H9 (cell line): Measurements from ENCODE around the gene OR56A4. TPM values are rescaled to one million over a fixed set of nuclear protein-coding genes. Genes with fewer than 3 reads are reported as not detected.

Experiments
- DNase-seq: peaks from one replicate; pipeline ENCODE4 v3.0.0-alpha.2; 2017
- H2AFZ ChIP-seq: one replicate; pipeline ENCODE4 v1.6.1; 2013; ENCODE audit warnings: mild to moderate bottlenecking, low read length, control low read depth, moderate library complexity
- H2AK5ac ChIP-seq: 2 replicates; pipeline ENCODE4 v1.6.1; 2013; ENCODE audit warnings: low read length, control low read depth, mixed read lengths; ENCODE audit not compliant: insufficient read length
- H2BK120ac ChIP-seq: one replicate; pipeline ENCODE4 v1.6.1; 2013; ENCODE audit warnings: low read depth, mild to moderate bottlenecking, low read length, control low read depth, inconsistent platforms; ENCODE audit not compliant: poor library complexity, severe bottlenecking
- H2BK12ac ChIP-seq: 2 replicates; pipeline ENCODE4 v1.6.1; 2013; ENCODE audit warnings: low read length, control low read depth, mixed read lengths, low read depth; ENCODE audit not compliant: insufficient read length
- H2BK15ac ChIP-seq: 2 replicates; pipeline ENCODE4 v1.6.1; 2013; ENCODE audit warnings: low read depth, low read length, control low read depth
- H2BK20ac ChIP-seq: one replicate; pipeline ENCODE4 v1.6.1; 2013; ENCODE audit warnings: low read depth, mild to moderate bottlenecking, low read length, control low read depth, inconsistent platforms; ENCODE audit not compliant: poor library complexity, severe bottlenecking
- H2BK5ac ChIP-seq: 2 replicates; pipeline ENCODE4 v1.6.1; 2013; ENCODE audit warnings: low read length, control low read depth, mixed read lengths; ENCODE audit not compliant: insufficient read length
- H3K14ac ChIP-seq: 2 replicates; pipeline ENCODE4 v1.6.1; 2013; ENCODE audit warnings: low read length, control low read depth; ENCODE audit not compliant: insufficient read depth
- H3K18ac ChIP-seq: 2 replicates; pipeline ENCODE4 v1.6.1; 2013; ENCODE audit warnings: low read depth, mild to moderate bottlenecking, mixed read lengths, low read length, control low read depth; ENCODE audit not compliant: insufficient read length
- H3K23ac ChIP-seq: 2 replicates; pipeline ENCODE4 v1.6.1; 2013; ENCODE audit warnings: low read length, control low read depth, mixed read lengths, low read depth; ENCODE audit not compliant: insufficient read length
- H3K23me2 ChIP-seq: 2 replicates; pipeline ENCODE4 v1.6.1; 2013; ENCODE audit warnings: low read depth, mild to moderate bottlenecking, mixed read lengths, low read length, control low read depth; ENCODE audit not compliant: insufficient read length, poor library complexity, severe bottlenecking
- H3K27ac ChIP-seq: 2 replicates; pipeline ENCODE4 v1.5.1; 2013; ENCODE audit warnings: low read length, control low read depth, mixed read lengths, low read depth; ENCODE audit not compliant: insufficient read length
- H3K27me3 ChIP-seq: 2 replicates; pipeline ENCODE4 v1.6.1; 2013; ENCODE audit warnings: low read length, control low read depth, inconsistent platforms; ENCODE audit not compliant: insufficient read depth
- H3K4ac ChIP-seq: 2 replicates; pipeline ENCODE4 v1.6.1; 2013; ENCODE audit warnings: low read depth, mild to moderate bottlenecking, control low read depth, inconsistent platforms, low read length, moderate library complexity
- H3K4me1 ChIP-seq: 2 replicates; pipeline ENCODE4 v1.6.1; 2013; ENCODE audit warnings: low read length, control low read depth, inconsistent platforms; ENCODE audit not compliant: insufficient read depth
- H3K4me2 ChIP-seq: 2 replicates; pipeline ENCODE4 v1.6.1; 2013; ENCODE audit warnings: low read length, control low read depth, mixed read lengths; ENCODE audit not compliant: insufficient read length, insufficient read depth
- H3K56ac ChIP-seq: 2 replicates; pipeline ENCODE4 v1.6.1; 2013; ENCODE audit warnings: low read depth, mild to moderate bottlenecking, mixed read lengths, low read length, control low read depth; ENCODE audit not compliant: insufficient read length
- H3K79me1 ChIP-seq: 2 replicates; pipeline ENCODE4 v1.6.1; 2013; ENCODE audit warnings: low read depth, mild to moderate bottlenecking, moderate library complexity, low read length, control low read depth, inconsistent platforms; ENCODE audit not compliant: insufficient read depth, poor library complexity, severe bottlenecking
- H3K79me2 ChIP-seq: 2 replicates; pipeline ENCODE4 v1.6.1; 2013; ENCODE audit warnings: low read length, control low read depth, inconsistent platforms; ENCODE audit not compliant: insufficient read depth
- H3K9ac ChIP-seq: 2 replicates; pipeline ENCODE4 v1.6.1; 2013; ENCODE audit warnings: low read length, control low read depth, mixed read lengths; ENCODE audit not compliant: insufficient read length; ENCODE audit errors: extremely low read depth
- H3K9me3 ChIP-seq: one replicate; pipeline ENCODE4 v1.6.1; 2013; ENCODE audit warnings: low read depth, low read length, inconsistent platforms; ENCODE audit not compliant: control insufficient read depth
- H3T11ph ChIP-seq: one replicate; pipeline ENCODE4 v1.6.1; 2013; ENCODE audit warnings: mild to moderate bottlenecking, low read length, control low read depth, inconsistent platforms
- H4K20me1 ChIP-seq: one replicate; pipeline ENCODE4 v1.6.1; 2013; ENCODE audit not compliant: control insufficient read depth, insufficient read length, insufficient read depth
- H4K5ac ChIP-seq: 2 replicates; pipeline ENCODE4 v1.6.1; 2013; ENCODE audit warnings: low read depth, mild to moderate bottlenecking, mixed read lengths, low read length, control low read depth; ENCODE audit not compliant: insufficient read length
- H4K8ac ChIP-seq: replicated peaks from 2 replicates; pipeline ENCODE4 v1.6.1; 2013; ENCODE audit warnings: low read length, control low read depth, mixed read lengths, low read depth; ENCODE audit not compliant: insufficient read length
- H4K91ac ChIP-seq: 2 replicates; pipeline ENCODE4 v1.6.1; 2013; ENCODE audit warnings: low read depth, mild to moderate bottlenecking, moderate library complexity, mixed read lengths, low read length, control low read depth; ENCODE audit not compliant: insufficient read length
- H3K27ac Mint-ChIP-seq, 3 experiments: 2 replicates in 2 of 3; 3 replicates in 1 of 3; pipeline ENCODE4 v1.8.0; 2020 to 2021; ENCODE audit warnings: mixed read lengths in 3 of 3, mild to moderate bottlenecking in 1 of 3, moderate library complexity in 1 of 3
- H3K27me3 Mint-ChIP-seq: 2 replicates; pipeline ENCODE4 v1.8.0; 2021; ENCODE audit warnings: low read depth, mild to moderate bottlenecking, moderate library complexity, mixed read lengths
- H3K36me3 Mint-ChIP-seq, 3 experiments: 2 replicates in 2 of 3; 3 replicates in 1 of 3; pipeline ENCODE4 v1.8.0; 2020 to 2021; ENCODE audit warnings: low read depth in 3 of 3, mixed read lengths in 3 of 3; ENCODE audit not compliant: insufficient read depth in 1 of 3
- H3K4me1 Mint-ChIP-seq, 2 experiments: 2 replicates each; pipeline ENCODE4 v1.8.0; 2020; ENCODE audit warnings: mixed read lengths in 2 of 2
- H3K4me3 Mint-ChIP-seq, 2 experiments: 2 replicates in 1 of 2; 3 replicates in 1 of 2; pipeline ENCODE4 v1.8.0; 2020 to 2021; ENCODE audit warnings: mild to moderate bottlenecking in 2 of 2, mixed read lengths in 2 of 2, moderate library complexity in 1 of 2
- H3K9me3 Mint-ChIP-seq, 2 experiments: 2 replicates in 1 of 2; 3 replicates in 1 of 2; pipeline ENCODE4 v1.8.0; 2020; ENCODE audit warnings: mild to moderate bottlenecking in 2 of 2, mixed read lengths in 2 of 2, moderate library complexity in 1 of 2
- WGBS: extraction: QIAGEN DNeasy Blood & Tissue Kit; methylation state at CpG from one replicate; pipeline ENCODE4 v1.1.7; 2013; ENCODE audit warnings: missing lambda C conversion rate, low lambda C conversion rate, mixed read lengths; ENCODE audit not compliant: insufficient read length; ENCODE audit errors: extremely low coverage; 5-methylcytosine and 5-hydroxymethylcytosine counted together
- total RNA-seq: library from RNA; stranded (reverse); gene quantifications from 2 replicates; pipeline ENCODE4 v1.2.1, GENCODE V29; 2021
- TF ChIP-seq, protein P1 (sequence below): fragments of 200-600 bp; sonication (generic); conservative IDR thresholded peaks from 3 replicates; pipeline ENCODE4 v1.8.0; 2021; ENCODE audit warnings: antibody characterized with exemption, mild to moderate bottlenecking

OR56A4 gene
- total RNA-seq, 1 experiment from 2014 or later, result not detected

DNA sequence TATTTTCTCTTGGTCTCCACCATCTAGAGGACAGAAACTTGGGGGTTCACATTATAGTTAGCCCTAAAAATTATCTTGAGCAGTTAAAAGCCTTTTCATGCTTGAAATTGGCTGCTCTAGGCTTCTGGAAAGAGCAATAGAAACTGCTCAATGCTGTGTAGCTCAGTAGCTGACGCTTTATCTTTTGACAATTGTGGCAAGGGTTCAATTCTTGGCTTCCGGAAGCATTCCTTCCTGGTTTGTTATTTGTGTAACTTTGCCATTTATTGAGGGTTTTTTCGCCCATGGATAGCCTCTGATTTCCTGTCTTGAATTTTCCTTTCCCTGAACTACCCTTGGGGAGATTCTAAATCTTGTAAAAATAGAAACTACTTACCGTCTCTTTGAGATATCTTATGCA lies 34.1 kb upstream of the OR56A4 start:
- H3K27me3 ChIP-seq, result no peaks in the 10 kb centered on the region
- no peaks in the 10 kb centered on the region for H4K20me1 ChIP-seq
- H2AFZ ChIP-seq, result no peak overlapping the region
- H3K27ac ChIP-seq, result no peak overlapping the region
- no peak overlapping the region for H3K14ac ChIP-seq
- no peak overlapping the region for H2BK120ac ChIP-seq
- no peak overlapping the region for H4K5ac ChIP-seq
- no peak overlapping the region for H3K4ac ChIP-seq
- H2BK12ac ChIP-seq, result no peak overlapping the region
- H3K56ac ChIP-seq, result no peak overlapping the region
- no peak overlapping the region for H2BK5ac ChIP-seq
- H3K4me1 ChIP-seq, result no peaks in the 10 kb centered on the region
- H3K9me3 ChIP-seq, result no peaks in the 10 kb centered on the region
- H3K4me2 ChIP-seq, result no peak overlapping the region
- H4K8ac ChIP-seq, result no peak overlapping the region
- H2BK15ac ChIP-seq, result no peak overlapping the region
- Mint-ChIP-seq H3K27ac (no peak overlapping the region), H3K4me3 (no peak overlapping the region), H3K4me1 (peaks cover 0 to 3% of the 10 kb centered on the region in 2 experiments; a peak in 3 of 4 replicates), H3K9me3 (no peaks in the 10 kb centered on the region), H3K36me3 (no peaks in the 10 kb centered on the region), H3K27me3 (no peaks in the 10 kb centered on the region)
- H3K79me2 ChIP-seq, result no peaks in the 10 kb centered on the region
- H2AK5ac ChIP-seq, result no peak overlapping the region
- H3K79me1 ChIP-seq, result no peaks in the 10 kb centered on the region
- no peak overlapping the region for H3T11ph ChIP-seq
- no peak overlapping the region for H2BK20ac ChIP-seq
- TF ChIP-seq, protein P1, sequence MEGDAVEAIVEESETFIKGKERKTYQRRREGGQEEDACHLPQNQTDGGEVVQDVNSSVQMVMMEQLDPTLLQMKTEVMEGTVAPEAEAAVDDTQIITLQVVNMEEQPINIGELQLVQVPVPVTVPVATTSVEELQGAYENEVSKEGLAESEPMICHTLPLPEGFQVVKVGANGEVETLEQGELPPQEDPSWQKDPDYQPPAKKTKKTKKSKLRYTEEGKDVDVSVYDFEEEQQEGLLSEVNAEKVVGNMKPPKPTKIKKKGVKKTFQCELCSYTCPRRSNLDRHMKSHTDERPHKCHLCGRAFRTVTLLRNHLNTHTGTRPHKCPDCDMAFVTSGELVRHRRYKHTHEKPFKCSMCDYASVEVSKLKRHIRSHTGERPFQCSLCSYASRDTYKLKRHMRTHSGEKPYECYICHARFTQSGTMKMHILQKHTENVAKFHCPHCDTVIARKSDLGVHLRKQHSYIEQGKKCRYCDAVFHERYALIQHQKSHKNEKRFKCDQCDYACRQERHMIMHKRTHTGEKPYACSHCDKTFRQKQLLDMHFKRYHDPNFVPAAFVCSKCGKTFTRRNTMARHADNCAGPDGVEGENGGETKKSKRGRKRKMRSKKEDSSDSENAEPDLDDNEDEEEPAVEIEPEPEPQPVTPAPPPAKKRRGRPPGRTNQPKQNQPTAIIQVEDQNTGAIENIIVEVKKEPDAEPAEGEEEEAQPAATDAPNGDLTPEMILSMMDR, result no peak
- H3K18ac ChIP-seq, result no peak overlapping the region
- no CpG with 5 or more reads among the region's 4 CpGs for WGBS
- H3K23me2 ChIP-seq, result no peaks in the 10 kb centered on the region
- H3K23ac ChIP-seq, result no peak overlapping the region
- no peak overlapping the region for H3K9ac ChIP-seq
- DNase-seq, result no peak
- no peak overlapping the region for H4K91ac ChIP-seq
